Liver (tissue), 9 donors: ENCODE measurements around the gene PTPRD. TPM values are rescaled to one million over a fixed set of nuclear protein-coding genes. Genes with fewer than 3 reads are reported as not detected.

Source experiments
- DNase-seq: peaks from one replicate; pipeline ENCODE4 v3.0.0-alpha.2; 2017; ENCODE audit warnings: low spot score
- H3K27ac ChIP-seq, 2 donors: one replicate each; pipeline ENCODE4 v1.7.0; 2013; ENCODE audit warnings: inconsistent platforms in 2 of 2, low read length in 2 of 2, control low read depth in 1 of 2, low read depth in 1 of 2, mild to moderate bottlenecking in 1 of 2
- H3K27me3 ChIP-seq, 4 donors: one replicate each; pipeline versions ENCODE4 v1.6.1 to v1.7.0; 2013; ENCODE audit warnings: low read length in 3 of 4, inconsistent platforms in 1 of 4, mild to moderate bottlenecking in 1 of 4, moderate library complexity in 1 of 4; ENCODE audit not compliant: control insufficient read depth in 4 of 4, insufficient read depth in 4 of 4
- H3K36me3 ChIP-seq, 4 donors: one replicate each; pipeline versions ENCODE4 v1.6.1 to v1.7.0; 2013; ENCODE audit warnings: low read length in 3 of 4, mild to moderate bottlenecking in 3 of 4, low read depth in 1 of 4, moderate library complexity in 1 of 4; ENCODE audit not compliant: control insufficient read depth in 4 of 4, insufficient read depth in 3 of 4
- H3K4me1 ChIP-seq, 4 donors: one replicate each; pipeline versions ENCODE4 v1.6.1 to v1.7.0; 2013; ENCODE audit warnings: low read length in 3 of 4, mild to moderate bottlenecking in 3 of 4, moderate library complexity in 1 of 4; ENCODE audit not compliant: control insufficient read depth in 4 of 4, insufficient read depth in 4 of 4
- H3K4me3 ChIP-seq, 3 donors: one replicate each; pipeline versions ENCODE4 v1.6.1 to v1.7.0; 2013; ENCODE audit warnings: low read length in 3 of 3, control low read depth in 1 of 3, low read depth in 1 of 3, mild to moderate bottlenecking in 1 of 3
- H3K9ac ChIP-seq, 2 donors: one replicate each; pipeline ENCODE4 v1.7.0; 2013; ENCODE audit warnings: low read length in 2 of 2, mild to moderate bottlenecking in 2 of 2, moderate library complexity in 2 of 2, control low read depth in 1 of 2, low read depth in 1 of 2
- H3K9me3 ChIP-seq, 4 donors: one replicate each; pipeline versions ENCODE4 v1.6.1 to v1.7.0; 2013; ENCODE audit warnings: low read length in 3 of 4; ENCODE audit not compliant: control insufficient read depth in 4 of 4
- EGR1 ChIP-seq, 2 donors: IDR thresholded peaks; 2 replicates each; pipeline ENCODE4 v1.6.1; 2016 to 2018; ENCODE audit warnings: antibody characterized with exemption in 2 of 2, low read depth in 2 of 2
- FOXA1 ChIP-seq: IDR thresholded peaks from 2 replicates; pipeline ENCODE4 v1.6.1; 2016; ENCODE audit warnings: antibody characterized with exemption
- FOXA2 ChIP-seq: IDR thresholded peaks from 2 replicates; pipeline ENCODE4 v1.6.1; 2016; ENCODE audit warnings: antibody characterized with exemption
- HNF4G ChIP-seq: IDR thresholded peaks from 2 replicates; pipeline ENCODE4 v1.6.1; 2016; ENCODE audit warnings: antibody characterized with exemption
- NR2F2 ChIP-seq: IDR thresholded peaks from 2 replicates; pipeline ENCODE4 v1.6.1; 2016; ENCODE audit warnings: antibody characterized with exemption
- RAD21 ChIP-seq, 2 donors: IDR thresholded peaks; 2 replicates each; pipeline ENCODE4 v1.6.1; 2016; ENCODE audit warnings: antibody characterized with exemption in 2 of 2, mild to moderate bottlenecking in 2 of 2
- RXRA ChIP-seq, 2 donors: IDR thresholded peaks; 2 replicates each; pipeline ENCODE4 v1.6.1; 2017 to 2018; ENCODE audit warnings: antibody characterized with exemption in 2 of 2, mild to moderate bottlenecking in 1 of 2
- SP1 ChIP-seq: IDR thresholded peaks from 2 replicates; pipeline ENCODE4 v1.6.1; 2018; ENCODE audit warnings: antibody characterized with exemption, mild to moderate bottlenecking
- TAF1 ChIP-seq: conservative IDR thresholded peaks from 2 replicates; pipeline ENCODE4 v1.6.1; 2016; ENCODE audit warnings: antibody characterized with exemption, mild to moderate bottlenecking
- YY1 ChIP-seq: IDR thresholded peaks from 2 replicates; pipeline ENCODE4 v1.6.1; 2016; ENCODE audit warnings: antibody characterized with exemption, mild to moderate bottlenecking
- WGBS: extraction: QIAGEN DNeasy Blood & Tissue Kit; methylation state at CpG from one replicate; pipeline ENCODE4 v1.1.7; 2013; 5-methylcytosine and 5-hydroxymethylcytosine counted together
- polyA plus RNA-seq, 2 donors: library from polyadenylated mRNA; stranded (reverse) in 1 of 2; unstranded in 1 of 2; fragments of 200-250 nt in 1 of 2; fragments of >200 nt in 1 of 2; fragmentation: Nextera tagmentation in 1 of 2; extraction: Ambion mirVana in 1 of 2; gene quantifications; one replicate each; pipeline versions ENCODE4 v1.2.1 to v1.2.3, GENCODE V29; 2013 to 2015
- total RNA-seq, 2 donors: library from RNA; depleted of rRNA; stranded (reverse); fragments of >200 nt; gene quantifications; one replicate each; pipeline ENCODE4 v1.2.3, GENCODE V29; 2014
- TF ChIP-seq, protein P1 (sequence below): fragments of 150-350 bp; IDR thresholded peaks from 2 replicates; pipeline ENCODE4 v1.5.1; 2017; ENCODE audit warnings: improper control_type of control experiment, low read depth, low read length; ENCODE audit not compliant: missing input control
- TF ChIP-seq, protein P2 (sequence below): IDR thresholded peaks from 2 replicates; pipeline ENCODE4 v1.6.1; 2016; ENCODE audit warnings: antibody characterized with exemption
- TF ChIP-seq, protein P3 (sequence below): IDR thresholded peaks from 2 replicates; pipeline ENCODE4 v1.6.1; 2016; ENCODE audit warnings: antibody characterized with exemption, mild to moderate bottlenecking
- donor health status: healthy.
- donor health status: healthy.
- donor health status: healthy.
- donor health status: healthy.
- donor health status: healthy.

The PTPRD gene
- total and polyA plus RNA-seq, 4 donors: 0.78 to 34.2 (median 4.7) TPM

DNA sequence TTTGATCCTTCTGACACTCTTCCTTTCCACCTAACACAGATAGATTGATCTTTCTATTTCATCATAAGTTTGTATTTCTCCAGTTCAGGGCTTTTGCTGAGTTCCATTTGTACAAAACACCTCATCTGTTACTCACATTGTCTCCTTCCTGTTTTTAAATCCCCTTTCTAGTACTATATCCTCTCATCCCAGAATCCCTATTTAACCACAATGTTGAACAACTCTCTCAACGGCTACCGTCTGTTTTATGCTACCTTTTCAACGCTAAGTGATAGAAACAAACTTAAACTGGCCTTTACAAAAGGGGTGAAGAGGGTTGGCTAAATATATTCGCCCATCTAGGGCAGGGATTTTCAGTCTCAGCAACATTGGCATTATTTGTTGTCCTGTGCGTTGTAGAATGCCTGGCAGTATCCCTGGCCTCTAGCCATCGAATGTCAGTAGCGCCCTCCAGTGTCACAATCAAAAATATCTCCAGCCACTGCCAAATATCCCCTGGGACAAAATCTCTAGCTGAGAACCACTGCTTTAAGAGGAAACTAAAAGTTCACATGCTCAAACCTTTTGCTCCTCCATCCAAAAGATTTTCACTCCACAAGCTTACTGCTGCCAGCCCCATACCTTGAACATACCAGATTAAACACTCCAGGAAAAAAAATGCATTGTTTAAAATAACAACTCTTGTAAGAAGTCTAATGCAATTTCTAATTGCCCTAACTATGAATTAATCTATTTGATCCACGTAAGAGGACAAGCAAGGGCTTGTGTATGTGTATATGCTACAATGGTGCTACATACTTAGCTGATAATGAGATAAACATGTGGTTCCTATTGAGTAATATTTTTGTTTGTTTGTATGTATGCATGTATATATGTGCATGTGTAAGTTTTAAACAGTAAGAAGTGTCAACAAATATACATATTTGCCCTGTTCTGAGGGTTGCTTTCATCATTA is 344.0 kb downstream of the PTPRD start:
- 10% methylated on average over 8 of the region's 8 CpGs for WGBS
- H3K9me3 ChIP-seq: no peaks in the 10 kb centered on the region
- DNase-seq: peak; percentile 60
- TF ChIP-seq RAD21 (IDR thresholded peaks at IDR 0.05): peak; percentile 88 to 91
- no peak for TF ChIP-seq TAF1
- TF ChIP-seq, protein P1, sequence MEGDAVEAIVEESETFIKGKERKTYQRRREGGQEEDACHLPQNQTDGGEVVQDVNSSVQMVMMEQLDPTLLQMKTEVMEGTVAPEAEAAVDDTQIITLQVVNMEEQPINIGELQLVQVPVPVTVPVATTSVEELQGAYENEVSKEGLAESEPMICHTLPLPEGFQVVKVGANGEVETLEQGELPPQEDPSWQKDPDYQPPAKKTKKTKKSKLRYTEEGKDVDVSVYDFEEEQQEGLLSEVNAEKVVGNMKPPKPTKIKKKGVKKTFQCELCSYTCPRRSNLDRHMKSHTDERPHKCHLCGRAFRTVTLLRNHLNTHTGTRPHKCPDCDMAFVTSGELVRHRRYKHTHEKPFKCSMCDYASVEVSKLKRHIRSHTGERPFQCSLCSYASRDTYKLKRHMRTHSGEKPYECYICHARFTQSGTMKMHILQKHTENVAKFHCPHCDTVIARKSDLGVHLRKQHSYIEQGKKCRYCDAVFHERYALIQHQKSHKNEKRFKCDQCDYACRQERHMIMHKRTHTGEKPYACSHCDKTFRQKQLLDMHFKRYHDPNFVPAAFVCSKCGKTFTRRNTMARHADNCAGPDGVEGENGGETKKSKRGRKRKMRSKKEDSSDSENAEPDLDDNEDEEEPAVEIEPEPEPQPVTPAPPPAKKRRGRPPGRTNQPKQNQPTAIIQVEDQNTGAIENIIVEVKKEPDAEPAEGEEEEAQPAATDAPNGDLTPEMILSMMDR: peak; percentile 70
- H3K27me3 ChIP-seq: no peaks in the 10 kb centered on the region
- peak overlapping the region in 1 of 3 donors; percentile 35 for H3K4me3 ChIP-seq
- H3K4me1 ChIP-seq: peaks cover 0 to 5% (median 1%) of the 10 kb centered on the region in 4 donors
- H3K27ac ChIP-seq: no peak overlapping the region
- H3K36me3 ChIP-seq: no peaks in the 10 kb centered on the region
- H3K9ac ChIP-seq: peak overlapping the region in 1 of 2 donors; percentile 7

DNA sequence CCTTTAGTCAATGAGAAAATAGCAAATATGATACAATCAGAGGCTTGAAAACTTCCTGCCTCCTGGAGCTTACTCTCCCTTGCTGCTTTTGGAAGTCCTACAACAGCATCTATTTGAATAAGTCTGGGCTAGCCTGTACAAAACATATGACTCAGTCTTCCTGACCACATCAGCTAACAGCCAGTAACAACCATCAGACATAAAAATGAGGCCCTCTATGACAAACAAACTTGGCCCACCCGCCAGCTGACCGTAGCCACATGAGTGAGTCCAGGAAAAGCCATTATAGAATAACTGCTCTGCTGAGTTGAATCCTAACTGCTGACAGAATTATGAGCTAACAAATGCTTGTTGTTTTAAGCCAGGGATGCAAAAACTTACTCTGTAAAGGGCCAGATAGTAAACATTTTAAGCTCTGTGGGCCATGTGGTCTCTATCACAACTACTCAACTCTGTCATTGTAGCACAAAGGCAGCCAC is 347.6 kb downstream of the PTPRD start:
- 90% methylated on average over 2 of the region's 2 CpGs for WGBS
- Histone ChIP-seq H3K27ac (no peak overlapping the region), H3K9ac (no peak overlapping the region), H3K4me3 (no peak overlapping the region), H3K36me3 (no peaks in the 10 kb centered on the region), H3K9me3 (no peaks in the 10 kb centered on the region), H3K27me3 (no peaks in the 10 kb centered on the region), H3K4me1 (peaks cover 0 to 5% (median 1%) of the 10 kb centered on the region in 4 donors)
- no peak for DNase-seq
- TF ChIP-seq YY1: no peak
- TF ChIP-seq, protein P1: no peak
- no peak for TF ChIP-seq SP1
- no peak for TF ChIP-seq RXRA (IDR thresholded peaks at IDR 0.05)
- TF ChIP-seq RAD21 (IDR thresholded peaks at IDR 0.05): no peak
- no peak for TF ChIP-seq TAF1

DNA sequence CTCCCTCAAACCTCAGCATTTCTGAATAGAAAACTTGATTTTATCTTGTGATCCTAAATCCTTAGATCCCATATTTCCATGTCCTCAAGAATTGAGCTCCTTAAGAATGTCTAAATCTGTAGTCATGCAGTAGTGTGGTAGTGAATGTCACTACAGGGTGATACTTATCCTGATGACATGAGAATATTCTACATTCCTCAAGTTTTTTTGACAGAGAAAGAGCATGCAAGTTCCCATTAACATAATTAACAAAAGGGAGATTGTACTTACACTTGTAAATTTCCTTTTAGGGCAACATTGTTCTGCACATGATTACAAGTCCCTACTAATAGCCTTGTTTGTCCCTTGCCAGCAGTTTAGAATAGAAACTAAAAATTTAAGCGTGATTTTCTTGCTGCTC is 352.3 kb downstream of the PTPRD start:
- Histone ChIP-seq H3K4me3 (no peak overlapping the region), H3K36me3 (no peaks in the 10 kb centered on the region), H3K9ac (no peak overlapping the region), H3K27ac (no peak overlapping the region), H3K9me3 (no peaks in the 10 kb centered on the region), H3K27me3 (no peaks in the 10 kb centered on the region), H3K4me1 (no peaks in the 10 kb centered on the region)
- no peak for DNase-seq
- WGBS: 87% methylated on average over 1 of the region's 1 CpG
- no peak for TF ChIP-seq TAF1
- no peak for TF ChIP-seq RXRA (IDR thresholded peaks at IDR 0.05)
- TF ChIP-seq, protein P2, sequence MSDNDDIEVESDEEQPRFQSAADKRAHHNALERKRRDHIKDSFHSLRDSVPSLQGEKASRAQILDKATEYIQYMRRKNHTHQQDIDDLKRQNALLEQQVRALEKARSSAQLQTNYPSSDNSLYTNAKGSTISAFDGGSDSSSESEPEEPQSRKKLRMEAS: no peak
- TF ChIP-seq, protein P1: no peak
- TF ChIP-seq, protein P3, sequence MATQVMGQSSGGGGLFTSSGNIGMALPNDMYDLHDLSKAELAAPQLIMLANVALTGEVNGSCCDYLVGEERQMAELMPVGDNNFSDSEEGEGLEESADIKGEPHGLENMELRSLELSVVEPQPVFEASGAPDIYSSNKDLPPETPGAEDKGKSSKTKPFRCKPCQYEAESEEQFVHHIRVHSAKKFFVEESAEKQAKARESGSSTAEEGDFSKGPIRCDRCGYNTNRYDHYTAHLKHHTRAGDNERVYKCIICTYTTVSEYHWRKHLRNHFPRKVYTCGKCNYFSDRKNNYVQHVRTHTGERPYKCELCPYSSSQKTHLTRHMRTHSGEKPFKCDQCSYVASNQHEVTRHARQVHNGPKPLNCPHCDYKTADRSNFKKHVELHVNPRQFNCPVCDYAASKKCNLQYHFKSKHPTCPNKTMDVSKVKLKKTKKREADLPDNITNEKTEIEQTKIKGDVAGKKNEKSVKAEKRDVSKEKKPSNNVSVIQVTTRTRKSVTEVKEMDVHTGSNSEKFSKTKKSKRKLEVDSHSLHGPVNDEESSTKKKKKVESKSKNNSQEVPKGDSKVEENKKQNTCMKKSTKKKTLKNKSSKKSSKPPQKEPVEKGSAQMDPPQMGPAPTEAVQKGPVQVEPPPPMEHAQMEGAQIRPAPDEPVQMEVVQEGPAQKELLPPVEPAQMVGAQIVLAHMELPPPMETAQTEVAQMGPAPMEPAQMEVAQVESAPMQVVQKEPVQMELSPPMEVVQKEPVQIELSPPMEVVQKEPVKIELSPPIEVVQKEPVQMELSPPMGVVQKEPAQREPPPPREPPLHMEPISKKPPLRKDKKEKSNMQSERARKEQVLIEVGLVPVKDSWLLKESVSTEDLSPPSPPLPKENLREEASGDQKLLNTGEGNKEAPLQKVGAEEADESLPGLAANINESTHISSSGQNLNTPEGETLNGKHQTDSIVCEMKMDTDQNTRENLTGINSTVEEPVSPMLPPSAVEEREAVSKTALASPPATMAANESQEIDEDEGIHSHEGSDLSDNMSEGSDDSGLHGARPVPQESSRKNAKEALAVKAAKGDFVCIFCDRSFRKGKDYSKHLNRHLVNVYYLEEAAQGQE: no peak
- no peak for TF ChIP-seq FOXA2
- TF ChIP-seq SP1: no peak
- TF ChIP-seq NR2F2: no peak
- no peak for TF ChIP-seq FOXA1
- no peak for TF ChIP-seq HNF4G
- TF ChIP-seq YY1: no peak
- TF ChIP-seq EGR1 (IDR thresholded peaks at IDR 0.05; ENCODE audit: low read depth in 2 of 2): no peak
